ENCODE measurements around the gene CACNB4.

CACNB4 gene

DNA sequence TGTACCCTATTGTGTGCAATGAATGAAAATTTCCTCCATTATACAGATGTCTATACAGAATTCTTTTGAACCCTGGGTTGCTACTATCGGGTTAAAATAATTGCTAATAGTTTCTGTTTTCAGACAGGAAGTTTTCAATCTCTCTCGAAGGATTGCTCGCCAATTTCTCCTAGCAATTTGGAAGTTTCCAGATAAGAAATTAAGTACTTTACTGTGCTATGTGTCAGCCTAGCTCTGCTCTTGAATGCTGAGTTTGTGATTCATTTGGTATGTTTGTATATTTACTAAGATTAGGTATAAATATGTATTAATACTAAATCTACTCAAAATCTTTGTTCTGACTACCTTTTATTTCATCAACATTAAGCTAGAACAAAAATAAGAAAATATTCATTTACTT is 196.0 kb downstream of the CACNB4 start:
- DNase-seq (ENCODE audit: low spot score) = no peak
- TF ChIP-seq, protein P1, sequence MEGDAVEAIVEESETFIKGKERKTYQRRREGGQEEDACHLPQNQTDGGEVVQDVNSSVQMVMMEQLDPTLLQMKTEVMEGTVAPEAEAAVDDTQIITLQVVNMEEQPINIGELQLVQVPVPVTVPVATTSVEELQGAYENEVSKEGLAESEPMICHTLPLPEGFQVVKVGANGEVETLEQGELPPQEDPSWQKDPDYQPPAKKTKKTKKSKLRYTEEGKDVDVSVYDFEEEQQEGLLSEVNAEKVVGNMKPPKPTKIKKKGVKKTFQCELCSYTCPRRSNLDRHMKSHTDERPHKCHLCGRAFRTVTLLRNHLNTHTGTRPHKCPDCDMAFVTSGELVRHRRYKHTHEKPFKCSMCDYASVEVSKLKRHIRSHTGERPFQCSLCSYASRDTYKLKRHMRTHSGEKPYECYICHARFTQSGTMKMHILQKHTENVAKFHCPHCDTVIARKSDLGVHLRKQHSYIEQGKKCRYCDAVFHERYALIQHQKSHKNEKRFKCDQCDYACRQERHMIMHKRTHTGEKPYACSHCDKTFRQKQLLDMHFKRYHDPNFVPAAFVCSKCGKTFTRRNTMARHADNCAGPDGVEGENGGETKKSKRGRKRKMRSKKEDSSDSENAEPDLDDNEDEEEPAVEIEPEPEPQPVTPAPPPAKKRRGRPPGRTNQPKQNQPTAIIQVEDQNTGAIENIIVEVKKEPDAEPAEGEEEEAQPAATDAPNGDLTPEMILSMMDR (conservative IDR thresholded peaks at IDR 0.05; ENCODE audit: low read depth) = no peak
- CTCF ChIA-PET = no interaction called here
- POLR2A ChIA-PET (ENCODE audit: low non-redundant PET) = no interaction called here
- H3K27ac ChIP-seq = no peak overlapping the region

GRCh38 chr2:151900331-151900730 is 198.5 kb downstream of the CACNB4 start:
- TF ChIP-seq, protein P1 (conservative IDR thresholded peaks at IDR 0.05; ENCODE audit: low read depth) = no peak
- POLR2A ChIA-PET (ENCODE audit: low non-redundant PET) = no interaction called here
- CTCF ChIA-PET = interaction anchor here (0.5 kb wide), 1 partner anchor 14 kb away, joined by 4 read pairs; no protein-coding TSS in a partner anchor
- no peak for DNase-seq (ENCODE audit: low spot score)
- H3K27ac ChIP-seq = no peak overlapping the region

- DNase-seq (ENCODE audit: low spot score) = no peak
- ChIA-PET CTCF (no interaction called here), POLR2A (ENCODE audit: low non-redundant PET) (no interaction called here)
- TF ChIP-seq, protein P1 (conservative IDR thresholded peaks at IDR 0.05; ENCODE audit: low read depth) = no peak
- H3K27ac ChIP-seq = no peak overlapping the region
Measured at GRCh38 chr2:151899156-151899555, 199.7 kb downstream of the CACNB4 start.

DNA sequence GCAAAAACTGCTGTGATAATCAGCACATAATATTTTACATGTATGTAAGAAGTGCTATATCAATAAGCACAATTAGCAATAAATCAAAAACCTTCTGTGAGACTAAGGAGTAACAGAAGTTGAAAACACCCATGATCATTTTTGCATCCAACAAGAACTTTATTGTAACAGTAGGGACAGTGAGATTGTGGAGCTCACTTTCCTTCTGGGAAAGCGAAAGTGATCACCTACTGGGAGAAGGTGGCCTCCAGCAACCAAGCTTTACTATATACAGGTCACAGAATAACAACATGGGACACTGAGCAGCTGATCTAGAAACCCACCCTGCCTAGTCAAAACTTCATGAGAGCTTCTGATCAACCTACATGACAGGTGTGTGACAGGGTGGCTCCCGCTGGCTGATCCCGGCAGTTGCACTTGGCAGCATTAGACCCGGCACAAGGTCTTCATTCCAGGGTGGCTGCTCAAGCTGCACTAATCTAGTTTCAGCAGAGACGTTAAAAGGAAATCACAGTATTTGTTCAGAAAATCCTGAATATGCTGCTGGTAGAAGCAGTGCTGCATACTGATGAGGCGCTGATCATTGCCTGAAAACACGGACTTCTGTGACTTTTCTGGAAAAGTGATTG is 207.2 kb downstream of the CACNB4 start:
- H3K27ac ChIP-seq = no peak overlapping the region
- no peak for DNase-seq (ENCODE audit: low spot score)
- TF ChIP-seq, protein P1 (conservative IDR thresholded peaks at IDR 0.05; ENCODE audit: low read depth) = no peak
- ChIA-PET POLR2A (ENCODE audit: low non-redundant PET) (no interaction called here), CTCF (interaction anchor here (0.6 kb wide), 2 partner anchors 61 to 64 kb away, joined by 3 read pairs; no protein-coding TSS in a partner anchor)

GRCh38 chr2:151887164-151887563 is 211.7 kb downstream of the CACNB4 start:
- no peak overlapping the region for H3K27ac ChIP-seq
- POLR2A ChIA-PET (ENCODE audit: low non-redundant PET) = no interaction called here
- DNase-seq (ENCODE audit: low spot score) = no peak
- CTCF ChIA-PET = interaction anchor here (0.6 to 0.8 kb wide), 2 partner anchors 22 to 48 kb away, joined by 3 to 4 read pairs; no protein-coding TSS in a partner anchor
- TF ChIP-seq, protein P1 (conservative IDR thresholded peaks at IDR 0.05; ENCODE audit: low read depth) = no peak

DNA sequence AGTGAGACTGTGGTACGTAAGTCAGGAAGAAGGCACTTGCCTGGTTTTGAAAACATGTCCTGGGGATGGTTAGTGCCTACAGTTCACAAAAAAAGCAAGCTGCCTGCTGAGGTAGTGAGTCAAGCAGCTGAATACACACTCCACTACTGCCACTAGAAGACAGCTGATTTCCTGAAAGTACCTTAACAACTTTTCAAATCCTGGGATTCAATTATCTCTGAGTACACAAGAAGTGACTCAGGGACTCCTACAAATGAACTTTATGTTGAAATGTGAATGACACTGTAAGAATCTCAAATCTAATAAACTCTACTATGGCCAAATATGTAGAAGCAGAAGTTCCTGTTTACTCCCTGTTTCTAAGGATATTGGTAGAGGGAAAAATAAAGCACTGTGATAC is 212.6 kb downstream of the CACNB4 start:
- H3K27ac ChIP-seq = no peak overlapping the region
- DNase-seq (ENCODE audit: low spot score) = no peak
- ChIA-PET POLR2A (ENCODE audit: low non-redundant PET) (no interaction called here), CTCF (interaction anchor here (0.7 to 1.0 kb wide), 2 partner anchors 14 to 45 kb away, joined by 3 to 4 read pairs; no protein-coding TSS in a partner anchor)
- TF ChIP-seq, protein P1 (conservative IDR thresholded peaks at IDR 0.05; ENCODE audit: low read depth) = no peak
